Erythroblast (primary cell): ENCODE data around the gene CMSS1.
"Not testable (repeated sequence)": the region's sequence is repeated elsewhere in the genome, so short reads cannot be mapped to it uniquely, and the experiment has no call there.

ENCODE experiments used
- DNase-seq, 2 experiments: peaks; one replicate each; lab custom pipeline; 2025; lab: John Stamatoyannopoulos, UW
- GATA1 ChIP-seq: IDR thresholded peaks from 2 replicates; pipeline ENCODE4 v1.6.1; 2011; ENCODE audit warnings: low read depth, mild to moderate bottlenecking, control low read depth, low read length, moderate library complexity
- POLR2A ChIP-seq: IDR thresholded peaks from 2 replicates; pipeline ENCODE4 v1.6.1; 2011; ENCODE audit warnings: mild to moderate bottlenecking, low read length

The CMSS1 gene

DNA sequence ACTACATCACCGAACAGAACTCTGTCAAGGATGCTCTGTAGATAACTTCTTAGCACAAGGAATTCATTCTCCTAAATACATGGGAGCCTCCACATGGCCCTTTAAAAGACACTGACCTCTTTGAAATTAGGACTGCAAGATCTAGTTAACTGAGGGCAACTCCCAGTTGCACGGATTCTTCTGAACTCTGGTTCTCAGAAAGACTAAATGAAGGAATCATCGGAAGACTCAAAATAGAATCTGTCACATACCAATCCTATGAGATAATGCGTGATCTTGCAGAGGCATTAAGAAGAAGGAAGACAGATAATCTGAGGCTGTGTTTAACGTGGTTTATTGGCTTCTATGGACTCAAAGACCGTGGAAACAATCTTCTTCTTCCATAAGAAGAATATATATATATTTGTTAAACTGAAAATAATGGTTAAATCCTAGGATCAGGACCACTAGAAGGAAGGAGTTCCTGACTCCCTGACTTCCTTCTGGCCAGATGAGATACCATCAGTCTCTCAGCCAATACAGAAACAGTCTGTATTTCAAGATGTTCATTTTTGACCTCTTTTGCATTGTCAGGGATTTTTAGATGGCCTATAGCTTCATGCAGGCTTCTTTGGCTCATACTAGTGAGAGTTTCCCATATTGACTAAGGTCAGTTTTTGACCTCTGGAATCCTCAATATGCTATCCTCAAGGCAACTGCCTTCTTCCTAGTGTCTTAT is 409.2 kb downstream of the CMSS1 start:
- TF ChIP-seq GATA1 (no peak), POLR2A (no peak)
- DNase-seq = no peak

DNA sequence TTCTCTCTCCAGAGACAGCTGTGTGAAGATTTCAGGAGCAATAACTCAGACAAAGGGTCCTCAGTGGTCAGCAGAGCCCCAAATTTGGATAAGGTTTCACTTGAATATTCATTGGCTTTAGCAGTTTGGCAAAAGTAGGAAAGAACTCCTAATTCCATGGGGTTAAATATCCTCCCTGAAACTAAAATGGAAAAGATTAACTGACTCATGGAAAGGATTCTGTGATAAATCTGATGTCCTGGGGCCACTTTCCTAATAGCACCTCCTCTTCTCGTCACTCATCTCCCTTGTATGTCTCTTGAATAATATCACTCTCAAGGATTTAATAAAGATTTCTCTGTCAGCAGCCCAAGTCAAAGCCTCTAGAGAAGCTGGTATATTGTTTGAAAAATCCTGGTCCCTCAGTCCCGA is 409.9 kb downstream of the CMSS1 start:
- DNase-seq = no peak
- TF ChIP-seq GATA1 (no peak), POLR2A (no peak)

- TF ChIP-seq POLR2A (no peak), GATA1 (no peak)
- no peak for DNase-seq
Observed at GRCh38 chr3:100228247-100228646, 410.6 kb downstream of the CMSS1 start.

DNA sequence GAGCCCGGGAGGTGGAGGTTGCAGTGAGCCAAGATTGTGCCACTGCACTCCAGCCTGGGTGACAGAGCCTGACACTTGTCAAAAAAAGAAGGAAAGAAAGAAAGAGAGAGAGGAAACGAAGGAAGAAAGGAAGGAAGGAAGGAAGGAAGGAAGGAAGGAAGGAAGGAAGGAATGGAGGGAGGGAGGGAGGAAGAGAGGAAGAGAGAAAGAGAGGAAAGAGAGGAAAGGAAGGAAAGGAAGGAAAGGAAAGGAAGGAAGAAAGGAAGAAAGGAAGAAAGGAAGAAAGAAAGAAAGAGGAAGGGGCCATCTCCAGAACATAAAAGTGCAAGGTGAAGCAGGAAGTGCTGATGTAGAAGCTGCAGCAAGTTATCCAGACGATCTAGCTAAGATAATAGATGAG is 411.5 kb downstream of the CMSS1 start:
- not testable (repeated sequence) for DNase-seq

DNA sequence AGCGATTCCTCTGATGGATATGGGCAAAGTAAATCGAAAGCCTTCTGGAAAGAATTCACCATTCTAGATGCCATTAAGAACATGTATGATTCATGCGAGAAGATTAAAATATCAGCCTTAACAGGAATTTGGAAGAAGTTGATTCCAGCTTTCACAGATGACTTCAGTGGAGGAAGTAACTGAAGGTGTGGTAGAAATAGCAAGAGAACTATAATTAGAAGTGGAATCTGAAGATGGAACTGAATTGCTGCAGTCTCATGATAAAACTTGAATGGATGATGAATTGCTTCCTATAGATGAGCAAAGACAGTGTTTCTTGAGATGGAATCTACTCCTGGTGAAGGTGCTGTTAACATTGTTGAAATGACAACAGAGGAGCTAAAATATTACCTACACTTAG is 413.0 kb downstream of the CMSS1 start:
- TF ChIP-seq GATA1 (no peak), POLR2A (no peak)
- no peak for DNase-seq
